Caco-2 (cell line): ENCODE data around the gene AHDC1. TPM values are rescaled to one million over a fixed set of nuclear protein-coding genes. Genes with fewer than 3 reads are reported as not detected.

ENCODE experiments used
- BruUV-seq: library from RNA; stranded (reverse); fragments of 400-500 nt; replicated peaks from 2 replicates; lab custom pipeline; 2021; lab: Mats Ljungman, UMichigan
- CTCF ChIA-PET: fragments of 300-600 bp; sonication (Branson Sonifier 250); formaldehyde crosslinking; loops from one replicate; lab custom pipeline; 2022; ENCODE audit warnings: antibody characterized with exemption; lab: Charles Lee
- POLR2A ChIA-PET: fragments of 300-600 bp; sonication (Branson Sonifier 250); formaldehyde crosslinking; loops from one replicate; lab custom pipeline; 2022; ENCODE audit warnings: antibody characterized with exemption; lab: Charles Lee
- DNase-seq, 2 experiments: peaks; one replicate each; pipeline versions ENCODE4 v3.0.0 to v3.0.0-alpha.2; 2020 to 2022
- H3K27me3 ChIP-seq: replicated peaks from 2 replicates; pipeline ENCODE4 v1.6.0; 2011; ENCODE audit warnings: low read length; ENCODE audit not compliant: control insufficient read depth, insufficient read depth
- H3K36me3 ChIP-seq: 2 replicates; pipeline ENCODE4 v1.5.1; 2011; ENCODE audit warnings: low read length; ENCODE audit not compliant: control insufficient read depth, insufficient read depth
- H3K4me1 ChIP-seq: fragments of 250-450 bp; sonication (Bioruptor Pico); 2 replicates; pipeline ENCODE4 v1.5.1; 2020; ENCODE audit warnings: mild to moderate bottlenecking
- H3K4me3 ChIP-seq: 2 replicates; pipeline ENCODE4 v1.5.1; 2011; ENCODE audit warnings: low read depth, mild to moderate bottlenecking, control low read depth, low read length
- H3K9me3 ChIP-seq: fragments of 250-450 bp; sonication (Bioruptor Pico); 2 replicates; pipeline ENCODE4 v1.5.1; 2020; ENCODE audit warnings: mild to moderate bottlenecking, moderate library complexity
- H3K27ac Mint-ChIP-seq: one replicate; pipeline ENCODE4 v1.8.0; 2022; ENCODE audit warnings: mixed read lengths; ENCODE audit not compliant: unreplicated experiment
- H3K27me3 Mint-ChIP-seq: one replicate; pipeline ENCODE4 v1.8.0; 2022; ENCODE audit warnings: mixed read lengths; ENCODE audit not compliant: insufficient read depth, unreplicated experiment
- H3K36me3 Mint-ChIP-seq: one replicate; pipeline ENCODE4 v1.8.0; 2022; ENCODE audit warnings: mild to moderate bottlenecking, mixed read lengths; ENCODE audit not compliant: insufficient read depth, unreplicated experiment
- H3K4me1 Mint-ChIP-seq: one replicate; pipeline ENCODE4 v1.8.0; 2022; ENCODE audit warnings: low read depth, mixed read lengths; ENCODE audit not compliant: unreplicated experiment
- H3K4me3 Mint-ChIP-seq: one replicate; pipeline ENCODE4 v1.8.0; 2022; ENCODE audit warnings: mild to moderate bottlenecking, moderate library complexity, mixed read lengths; ENCODE audit not compliant: unreplicated experiment
- H3K9me3 Mint-ChIP-seq: one replicate; pipeline ENCODE4 v1.8.0; 2022; ENCODE audit warnings: mixed read lengths; ENCODE audit not compliant: unreplicated experiment
- CTCF ChIP-seq, 2 experiments: fragments of 200-600 bp in 1 of 2; IDR thresholded peaks; 1 replicate in 1 of 2; 2 replicates in 1 of 2; pipeline versions ENCODE4 v1.5.1 to v1.8.0; 2011 to 2022; ENCODE audit warnings: antibody characterized with exemption in 1 of 2, control low read depth in 1 of 2, inconsistent platforms in 1 of 2, low read depth in 1 of 2, low read length in 1 of 2, mild to moderate bottlenecking in 1 of 2, moderate library complexity in 1 of 2; ENCODE audit not compliant: insufficient read depth in 1 of 2, severe bottlenecking in 1 of 2, unreplicated experiment in 1 of 2
- intact Hi-C: fragments of 100-400 bp; cut with micrococcal nuclease; formaldehyde crosslinking; loops from one replicate; pipeline ENCODE4 v1.10.0; 2022; ENCODE audit not compliant: unreplicated experiment
- total RNA-seq: library from RNA; stranded (reverse); gene quantifications from 2 replicates; pipeline ENCODE4 v1.2.3, GENCODE V29; 2022

The AHDC1 gene
- total RNA-seq, 1 experiment from 2014 or later = 17.0 TPM

GRCh38 chr1:27562021-27562420 is 41.9 kb downstream of the AHDC1 start:
- ChIA-PET CTCF (interaction anchor here (1.0 kb wide), 1 partner anchor 262 kb away, joined by 3 read pairs; no protein-coding TSS in a partner anchor), POLR2A (no interaction called here)
- Histone ChIP-seq H3K4me1 (peaks cover 35% of the 10 kb centered on the region), H3K9me3 (no peaks in the 10 kb centered on the region), H3K4me3 (no peak overlapping the region), H3K27me3 (no peaks in the 10 kb centered on the region), H3K36me3 (no peaks in the 10 kb centered on the region; the same call in 1 of the 2 replicates)
- DNase-seq = no peak
- Mint-ChIP-seq H3K27me3 (no peaks in the 10 kb centered on the region), H3K4me3 (no peak overlapping the region), H3K27ac (no peak overlapping the region), H3K4me1 (peaks cover 38% of the 10 kb centered on the region), H3K36me3 (peaks cover 24% of the 10 kb centered on the region), H3K9me3 (no peaks in the 10 kb centered on the region)
- no peak for TF ChIP-seq CTCF (IDR thresholded peaks at IDR 0.05; ENCODE audit: insufficient read depth in 1 of 2, low read depth in 1 of 2, low read length in 1 of 2, severe bottlenecking in 1 of 2, unreplicated experiment in 1 of 2)
- intact Hi-C loops = no loop called here
- BruUV-seq = no TSS peak

GRCh38 chr1:27561124-27561899 is 42.6 kb downstream of the AHDC1 start:
- Histone ChIP-seq H3K4me1 (peaks cover 33% of the 10 kb centered on the region), H3K4me3 (no peak overlapping the region), H3K9me3 (no peaks in the 10 kb centered on the region), H3K27me3 (no peaks in the 10 kb centered on the region), H3K36me3 (no peaks in the 10 kb centered on the region; the same call in 1 of the 2 replicates)
- Mint-ChIP-seq H3K27ac (no peak overlapping the region), H3K36me3 (peaks cover 18% of the 10 kb centered on the region), H3K4me3 (no peak overlapping the region), H3K9me3 (no peaks in the 10 kb centered on the region), H3K4me1 (peaks cover 43% of the 10 kb centered on the region), H3K27me3 (no peaks in the 10 kb centered on the region)
- BruUV-seq = no TSS peak
- ChIA-PET POLR2A (interaction anchor here (0.7 kb wide), 1 partner anchor 390 kb away, joined by 7 read pairs; no protein-coding TSS in a partner anchor), CTCF (no interaction called here)
- no peak for DNase-seq
- intact Hi-C loops = no loop called here
- no peak for TF ChIP-seq CTCF (IDR thresholded peaks at IDR 0.05; ENCODE audit: insufficient read depth in 1 of 2, low read depth in 1 of 2, low read length in 1 of 2, severe bottlenecking in 1 of 2, unreplicated experiment in 1 of 2)

GRCh38 chr1:27560268-27561123 is 43.4 kb downstream of the AHDC1 start:
- H3K4me1 ChIP-seq = peaks cover 33% of the 10 kb centered on the region

More at GRCh38 chr1:27560268-27561123, 43.4 kb downstream of the AHDC1 start:
- H3K4me1 Mint-ChIP-seq = peaks cover 37% of the 10 kb centered on the region
- peak overlapping the region; percentile 6 for H3K27ac Mint-ChIP-seq
- H3K4me3 Mint-ChIP-seq = no peak overlapping the region
- H3K27me3 Mint-ChIP-seq = no peaks in the 10 kb centered on the region
- BruUV-seq = no TSS peak
- no peaks in the 10 kb centered on the region for H3K9me3 ChIP-seq
- H3K36me3 ChIP-seq = no peaks in the 10 kb centered on the region; the same call in 1 of the 2 replicates
- H3K27me3 ChIP-seq = no peaks in the 10 kb centered on the region
- ChIA-PET CTCF (no interaction called here), POLR2A (interaction anchor here (0.7 kb wide), 1 partner anchor 390 kb away, joined by 7 read pairs; no protein-coding TSS in a partner anchor)
- no peak for DNase-seq
- no peak overlapping the region for H3K4me3 ChIP-seq
- intact Hi-C loops = no loop called here
- no peak for TF ChIP-seq CTCF (IDR thresholded peaks at IDR 0.05; ENCODE audit: insufficient read depth in 1 of 2, low read depth in 1 of 2, low read length in 1 of 2, severe bottlenecking in 1 of 2, unreplicated experiment in 1 of 2)
- peaks cover 17% of the 10 kb centered on the region for H3K36me3 Mint-ChIP-seq
- H3K9me3 Mint-ChIP-seq = no peaks in the 10 kb centered on the region
